A549 (cell line): ENCODE data around the gene PRTFDC1.

Experiments
- BHLHE40 ChIP-seq: IDR thresholded peaks from 2 replicates; pipeline ENCODE4 v1.6.1; 2012; ENCODE audit warnings: low read depth, low read length, inconsistent platforms
- EP300 ChIP-seq, 2 experiments: fragments of >200 bp; sonication (Bioruptor Twin); formaldehyde crosslinking; IDR thresholded peaks; 2 replicates in 1 of 2; 3 replicates in 1 of 2; pipeline ENCODE4 v1.6.1; 2016 to 2017
- JUN ChIP-seq, 2 experiments: fragments of >200 bp; sonication (Bioruptor Twin); formaldehyde crosslinking; IDR thresholded peaks; 2 replicates in 1 of 2; 3 replicates in 1 of 2; pipeline ENCODE4 v1.6.1; 2016 to 2017
- MYC ChIP-seq: IDR thresholded peaks from 2 replicates; pipeline ENCODE4 v1.6.1; 2012; ENCODE audit warnings: mild to moderate bottlenecking, inconsistent platforms, low read length, improper control_type of control experiment, borderline replicate concordance
- NR3C1 ChIP-seq: fragments of >200 bp; sonication (Bioruptor Twin); formaldehyde crosslinking; IDR thresholded peaks from 3 replicates; pipeline ENCODE4 v1.6.1; 2017
- PBX3 ChIP-seq: IDR thresholded peaks from 2 replicates; pipeline ENCODE4 v1.6.1; 2012
- POLR2A ChIP-seq: IDR thresholded peaks from 2 replicates; pipeline ENCODE4 v1.6.1; 2012; ENCODE audit warnings: mild to moderate bottlenecking, low read length

GRCh38 chr10:24898501-24898900 is 53.9 kb downstream of the PRTFDC1 start:
- TF ChIP-seq POLR2A (no peak), JUN (IDR thresholded peaks at IDR 0.05) (no peak), NR3C1 (no peak), PBX3 (no peak), MYC (no peak), BHLHE40 (no peak), EP300 (IDR thresholded peaks at IDR 0.05) (no peak)
